Stimulated activated naive CD8-positive, alpha-beta T cell treated with anti-CD3 and anti-CD28 coated beads, Interleukin-15, Interleukin-2, amounts not matched to agents 100 U/mL and 50 U/mL, for 24 hours (primary cell): ENCODE measurements around the gene BEX1.
"Not testable (repeated sequence)": the region's sequence is repeated elsewhere in the genome, so short reads cannot be mapped to it uniquely, and the experiment has no call there.

ENCODE experiments used
- ATAC-seq: fragments of 150-1000 bp; cut with Tn5 transposase; one replicate; pipeline ENCODE4 v1.10.0; 2021
- DNase-seq: peaks from one replicate; pipeline ENCODE4 v3.0.0; 2021

The BEX1 gene

GRCh38 chrX:103063918-103064434 is at the start of gene BEX1:
Gene BEX1, minus strand, starts transcription at chrX:103064171. Its CDS starts 897 bp downstream, at chrX:103063274.
- ATAC-seq (no peak), DNase-seq (peak; percentile 11)

- DNase-seq, ATAC-seq: not testable (repeated sequence)
Observed at GRCh38 chrX:103109497-103109896, 45.5 kb upstream of the BEX1 start.

- DNase-seq (no peak), ATAC-seq (no peak)
Observed at GRCh38 chrX:103107836-103108235, 43.9 kb upstream of the BEX1 start.

- not testable (repeated sequence) for DNase-seq, ATAC-seq
Observed at GRCh38 chrX:103107227-103107737, 43.3 kb upstream of the BEX1 start.

GRCh38 chrX:103104370-103104769 is 40.4 kb upstream of the BEX1 start:
- ATAC-seq, result not testable (repeated sequence)

GRCh38 chrX:103103866-103104265 is 39.9 kb upstream of the BEX1 start:
- not testable (repeated sequence) for DNase-seq, ATAC-seq

More at GRCh38 chrX:103104370-103104769, 40.4 kb upstream of the BEX1 start:
- not testable (repeated sequence) for DNase-seq

- DNase-seq, result no peak
- ATAC-seq, result no peak
Observed at GRCh38 chrX:103101299-103102042, 37.5 kb upstream of the BEX1 start.

- ATAC-seq (no peak), DNase-seq (no peak)
Observed at GRCh38 chrX:103100484-103100883, 36.5 kb upstream of the BEX1 start.

- DNase-seq, result no peak
- no peak for ATAC-seq
Observed at GRCh38 chrX:103099691-103100090, 35.7 kb upstream of the BEX1 start.

GRCh38 chrX:103098488-103098887 is 34.5 kb upstream of the BEX1 start:
- no peak for ATAC-seq
- no peak for DNase-seq

- DNase-seq, result no peak
- ATAC-seq, result no peak
Observed at GRCh38 chrX:103092942-103093341, 29.0 kb upstream of the BEX1 start, which contains the start of gene NXF3. Gene NXF3, minus strand, starts transcription at chrX:103093143. Its CDS starts 120 bp downstream, at chrX:103093023.

GRCh38 chrX:103081051-103081450 is 17.1 kb upstream of the BEX1 start:
- ATAC-seq (no peak), DNase-seq (no peak)

- DNase-seq (no peak), ATAC-seq (no peak)
Observed at GRCh38 chrX:103073467-103073866, 9.5 kb upstream of the BEX1 start.

- no peak for DNase-seq
- no peak for ATAC-seq
Observed at GRCh38 chrX:103066606-103067005, 2.6 kb upstream of the BEX1 start.

- ATAC-seq (no peak), DNase-seq (peak; percentile 5)
Observed at GRCh38 chrX:103063191-103063845, 653 bp downstream of the BEX1 start.

GRCh38 chrX:103061486-103061885 is 2.5 kb downstream of the BEX1 start:
- ATAC-seq, result no peak
- no peak for DNase-seq

- DNase-seq (no peak), ATAC-seq (no peak)
Observed at GRCh38 chrX:103056902-103057301, 7.1 kb downstream of the BEX1 start.

- ATAC-seq, result no peak
- no peak for DNase-seq
Observed at GRCh38 chrX:103052625-103053024, 11.3 kb downstream of the BEX1 start.

GRCh38 chrX:103051260-103051789 is 12.6 kb downstream of the BEX1 start:
- no peak for ATAC-seq
- no peak for DNase-seq

GRCh38 chrX:103033371-103033770 is 30.6 kb downstream of the BEX1 start:
- not testable (repeated sequence) for DNase-seq, ATAC-seq

GRCh38 chrX:103017542-103017941 is 46.4 kb downstream of the BEX1 start:
- ATAC-seq (no peak), DNase-seq (no peak)

- DNase-seq (no peak), ATAC-seq (no peak)
Observed at GRCh38 chrX:103012945-103013344, 51.0 kb downstream of the BEX1 start.
